PC-3 (cell line): Measurements from ENCODE around the gene NTF3. TPM values are rescaled to one million over a fixed set of nuclear protein-coding genes. Genes with fewer than 3 reads are reported as not detected.

Source experiments
- ATAC-seq: fragments of 200-7000 bp; cut with Tn5 transposase; 2 replicates; pipeline ENCODE4 v1.9.1; 2020; ENCODE audit warnings: mild to moderate bottlenecking, moderate library complexity
- BruUV-seq: library from RNA; stranded (reverse); fragments of 400-500 nt; replicated peaks from 2 replicates; lab custom pipeline; 2021; lab: Mats Ljungman, UMichigan
- CTCF ChIA-PET: fragments of 300-600 bp; sonication (Branson Sonifier 250); formaldehyde crosslinking; loops from one replicate; lab custom pipeline; 2022; ENCODE audit warnings: antibody characterized with exemption; lab: Charles Lee
- POLR2A ChIA-PET: fragments of 300-600 bp; sonication (Branson Sonifier 250); formaldehyde crosslinking; loops from one replicate; lab custom pipeline; 2022; ENCODE audit warnings: antibody characterized with exemption; ENCODE audit not compliant: unreplicated experiment; lab: Charles Lee
- DNase-seq: peaks from one replicate; pipeline ENCODE4 v3.0.0-alpha.2; 2015
- H2AFZ ChIP-seq: fragments of 300-600 bp; sonication (generic); 2 replicates; pipeline ENCODE4 v1.6.0; 2016; ENCODE audit warnings: antibody characterized with exemption, low read length
- H3F3A ChIP-seq: fragments of 300-600 bp; sonication (generic); one replicate; pipeline ENCODE4 v1.6.0; 2017; ENCODE audit warnings: antibody characterized with exemption, low read length, control low read depth, mild to moderate bottlenecking; ENCODE audit not compliant: unreplicated experiment
- H3K27ac ChIP-seq: fragments of 300-600 bp; sonication (generic); 2 replicates; pipeline ENCODE4 v1.5.1; 2016; ENCODE audit warnings: mild to moderate bottlenecking, low read length
- H3K27me3 ChIP-seq: fragments of 300-600 bp; sonication (generic); 2 replicates; pipeline ENCODE4 v1.6.1; 2016; ENCODE audit warnings: low read length, mixed read lengths
- H3K36me3 ChIP-seq: fragments of 300-600 bp; sonication (generic); 2 replicates; pipeline ENCODE4 v1.6.1; 2016; ENCODE audit warnings: low read depth, mixed run types, low read length, mixed read lengths
- H3K4me1 ChIP-seq: fragments of 300-600 bp; sonication (generic); 2 replicates; pipeline ENCODE4 v1.5.1; 2016; ENCODE audit warnings: low read length; ENCODE audit not compliant: insufficient read depth
- H3K4me2 ChIP-seq: fragments of 300-600 bp; sonication (generic); 2 replicates; pipeline ENCODE4 v1.6.0; 2016; ENCODE audit warnings: low read length
- H3K4me3 ChIP-seq: fragments of 300-600 bp; sonication (generic); 2 replicates; pipeline ENCODE4 v1.5.1; 2016; ENCODE audit warnings: mild to moderate bottlenecking, low read length, mixed read lengths
- H3K79me2 ChIP-seq: fragments of 300-600 bp; sonication (generic); 2 replicates; pipeline ENCODE4 v1.6.1; 2017; ENCODE audit warnings: low read length, mixed read lengths
- H3K9ac ChIP-seq: fragments of 300-600 bp; sonication (generic); 2 replicates; pipeline ENCODE4 v1.6.0; 2016; ENCODE audit warnings: mild to moderate bottlenecking, low read length
- H3K9me2 ChIP-seq: fragments of 300-600 bp; sonication (generic); replicated peaks from 2 replicates; pipeline ENCODE4 v1.6.1; 2016; ENCODE audit warnings: mixed run types, low read length, mixed read lengths
- H3K9me3 ChIP-seq: fragments of 300-600 bp; sonication (generic); 2 replicates; pipeline ENCODE4 v1.6.1; 2016; ENCODE audit warnings: low read length, mixed read lengths
- H4K20me1 ChIP-seq: fragments of 300-600 bp; sonication (generic); 2 replicates; pipeline ENCODE4 v1.6.1; 2016; ENCODE audit warnings: low read length, mixed read lengths
- EZH2 ChIP-seq: fragments of 300-600 bp; sonication (generic); IDR thresholded peaks from one replicate; pipeline ENCODE4 v1.6.1; 2017; ENCODE audit warnings: antibody characterized with exemption, mild to moderate bottlenecking, low read length; ENCODE audit not compliant: unreplicated experiment
- EZH2phosphoT487 ChIP-seq: fragments of 300-600 bp; sonication (generic); IDR thresholded peaks from 2 replicates; pipeline ENCODE4 v1.6.1; 2018; ENCODE audit warnings: mild to moderate bottlenecking, antibody characterized with exemption, low read length, borderline replicate concordance
- intact Hi-C: fragments of 100-400 bp; cut with micrococcal nuclease; formaldehyde crosslinking; loops from 2 replicates; pipeline ENCODE4 v1.9.0; 2023
- total RNA-seq: library from RNA; depleted of rRNA; stranded (reverse); fragments of >200 nt; gene quantifications from 2 replicates; pipeline ENCODE4 v1.2.3, GENCODE V29; 2014
- TF ChIP-seq, protein P1 (sequence below): fragments of 300-600 bp; sonication (generic); conservative IDR thresholded peaks from 2 replicates; pipeline ENCODE4 v1.5.1; 2017; ENCODE audit warnings: antibody characterized with exemption, low read depth, mild to moderate bottlenecking, low read length

Gene NTF3
- total RNA-seq, 1 experiment from 2014 or later: not detected

GRCh38 chr12:5470703-5471102 lies 38.8 kb downstream of the NTF3 start:
- H3K4me1 ChIP-seq: no peaks in the 10 kb centered on the region
- no peaks in the 10 kb centered on the region for H3F3A ChIP-seq
- no TSS peak for BruUV-seq
- no peak overlapping the region for H2AFZ ChIP-seq
- ChIA-PET POLR2A (no interaction called here), CTCF (no interaction called here)
- DNase-seq: no peak
- H3K27ac ChIP-seq: no peak overlapping the region
- H3K9me2 ChIP-seq: no peaks in the 10 kb centered on the region
- no peak overlapping the region for H3K9ac ChIP-seq
- no peaks in the 10 kb centered on the region for H3K36me3 ChIP-seq
- no peak for ATAC-seq
- no peak for TF ChIP-seq EZH2phosphoT487
- TF ChIP-seq EZH2: no peak
- no peaks in the 10 kb centered on the region for H3K79me2 ChIP-seq
- intact Hi-C loops: no loop called here
- peaks cover 21% of the 10 kb centered on the region; the same call in 1 of the 2 replicates for H3K27me3 ChIP-seq
- H3K4me2 ChIP-seq: no peak overlapping the region
- H3K4me3 ChIP-seq: no peak overlapping the region
- H4K20me1 ChIP-seq: no peaks in the 10 kb centered on the region
- H3K9me3 ChIP-seq: no peaks in the 10 kb centered on the region

GRCh38 chr12:5473076-5473782 lies 41.3 kb downstream of the NTF3 start:
- Histone ChIP-seq H3K9me2 (no peaks in the 10 kb centered on the region), H2AFZ (no peak overlapping the region), H3K27ac (no peak overlapping the region), H3K4me3 (no peak overlapping the region), H3K79me2 (no peaks in the 10 kb centered on the region), H3F3A (no peaks in the 10 kb centered on the region), H3K9me3 (no peaks in the 10 kb centered on the region), H4K20me1 (no peaks in the 10 kb centered on the region), H3K36me3 (no peaks in the 10 kb centered on the region), H3K27me3 (peaks cover 33% of the 10 kb centered on the region; the same call in 1 of the 2 replicates), H3K4me1 (no peaks in the 10 kb centered on the region), H3K4me2 (no peak overlapping the region), H3K9ac (no peak overlapping the region)
- CTCF ChIA-PET: no interaction called here
- TF ChIP-seq EZH2 (no peak), EZH2phosphoT487 (no peak)
- TF ChIP-seq, protein P1, sequence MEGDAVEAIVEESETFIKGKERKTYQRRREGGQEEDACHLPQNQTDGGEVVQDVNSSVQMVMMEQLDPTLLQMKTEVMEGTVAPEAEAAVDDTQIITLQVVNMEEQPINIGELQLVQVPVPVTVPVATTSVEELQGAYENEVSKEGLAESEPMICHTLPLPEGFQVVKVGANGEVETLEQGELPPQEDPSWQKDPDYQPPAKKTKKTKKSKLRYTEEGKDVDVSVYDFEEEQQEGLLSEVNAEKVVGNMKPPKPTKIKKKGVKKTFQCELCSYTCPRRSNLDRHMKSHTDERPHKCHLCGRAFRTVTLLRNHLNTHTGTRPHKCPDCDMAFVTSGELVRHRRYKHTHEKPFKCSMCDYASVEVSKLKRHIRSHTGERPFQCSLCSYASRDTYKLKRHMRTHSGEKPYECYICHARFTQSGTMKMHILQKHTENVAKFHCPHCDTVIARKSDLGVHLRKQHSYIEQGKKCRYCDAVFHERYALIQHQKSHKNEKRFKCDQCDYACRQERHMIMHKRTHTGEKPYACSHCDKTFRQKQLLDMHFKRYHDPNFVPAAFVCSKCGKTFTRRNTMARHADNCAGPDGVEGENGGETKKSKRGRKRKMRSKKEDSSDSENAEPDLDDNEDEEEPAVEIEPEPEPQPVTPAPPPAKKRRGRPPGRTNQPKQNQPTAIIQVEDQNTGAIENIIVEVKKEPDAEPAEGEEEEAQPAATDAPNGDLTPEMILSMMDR: no peak
- BruUV-seq: no TSS peak
- intact Hi-C loops: no loop called here
- POLR2A ChIA-PET: no interaction called here
- DNase-seq (no peak), ATAC-seq (no peak)

- no peaks in the 10 kb centered on the region for H3F3A ChIP-seq
- no peaks in the 10 kb centered on the region for H3K9me3 ChIP-seq
- intact Hi-C loops: no loop called here
- ChIA-PET POLR2A (no interaction called here), CTCF (no interaction called here)
- H3K4me2 ChIP-seq: no peak overlapping the region
- no peaks in the 10 kb centered on the region for H3K36me3 ChIP-seq
- H3K4me3 ChIP-seq: no peak overlapping the region
- no peaks in the 10 kb centered on the region for H3K9me2 ChIP-seq
- no peaks in the 10 kb centered on the region for H3K4me1 ChIP-seq
- DNase-seq (no peak), ATAC-seq (no peak)
- H4K20me1 ChIP-seq: no peaks in the 10 kb centered on the region
- no peak overlapping the region for H2AFZ ChIP-seq
- H3K9ac ChIP-seq: no peak overlapping the region
- no TSS peak for BruUV-seq
- TF ChIP-seq EZH2phosphoT487: no peak
- TF ChIP-seq EZH2: no peak
- TF ChIP-seq, protein P1: no peak
- H3K27ac ChIP-seq: no peak overlapping the region
- no peaks in the 10 kb centered on the region for H3K79me2 ChIP-seq
- H3K27me3 ChIP-seq: peaks cover 34% of the 10 kb centered on the region; the same call in 1 of the 2 replicates
These were observed 41.8 kb downstream of the NTF3 start for GRCh38 chr12:5473783-5474116.
